ENCODE results near the gene STAT3.
"Not testable (repeated sequence)": the region's sequence is repeated elsewhere in the genome, so short reads cannot be mapped to it uniquely, and the experiment has no call there.

GRCh38 chr17:42305031-42305330, 83.3 kb downstream of the STAT3 start:
- not testable (repeated sequence) for TF ChIP-seq ISL1 (CRISPR knock-in tag; IDR thresholded peaks at IDR 0.05); OSR1 (CRISPR knock-in tag; IDR thresholded peaks at IDR 0.05); ZNF70 (CRISPR knock-in tag; IDR thresholded peaks at IDR 0.05); CREB5 (CRISPR knock-in tag; IDR thresholded peaks at IDR 0.05; ENCODE audit: low read depth); TCF4 (CRISPR knock-in tag; IDR thresholded peaks at IDR 0.05; ENCODE audit: borderline replicate concordance); ZFP30 (CRISPR knock-in tag; IDR thresholded peaks at IDR 0.05); ZFP3 (CRISPR knock-in tag; IDR thresholded peaks at IDR 0.05); RARB (CRISPR knock-in tag; IDR thresholded peaks at IDR 0.05); ARNTL (CRISPR knock-in tag; IDR thresholded peaks at IDR 0.05; ENCODE audit: borderline replicate concordance, low read depth); ZC3H10 (CRISPR knock-in tag; IDR thresholded peaks at IDR 0.05); TOX (CRISPR knock-in tag; IDR thresholded peaks at IDR 0.05; ENCODE audit: borderline replicate concordance)
- TF ChIP-seq, protein P1, sequence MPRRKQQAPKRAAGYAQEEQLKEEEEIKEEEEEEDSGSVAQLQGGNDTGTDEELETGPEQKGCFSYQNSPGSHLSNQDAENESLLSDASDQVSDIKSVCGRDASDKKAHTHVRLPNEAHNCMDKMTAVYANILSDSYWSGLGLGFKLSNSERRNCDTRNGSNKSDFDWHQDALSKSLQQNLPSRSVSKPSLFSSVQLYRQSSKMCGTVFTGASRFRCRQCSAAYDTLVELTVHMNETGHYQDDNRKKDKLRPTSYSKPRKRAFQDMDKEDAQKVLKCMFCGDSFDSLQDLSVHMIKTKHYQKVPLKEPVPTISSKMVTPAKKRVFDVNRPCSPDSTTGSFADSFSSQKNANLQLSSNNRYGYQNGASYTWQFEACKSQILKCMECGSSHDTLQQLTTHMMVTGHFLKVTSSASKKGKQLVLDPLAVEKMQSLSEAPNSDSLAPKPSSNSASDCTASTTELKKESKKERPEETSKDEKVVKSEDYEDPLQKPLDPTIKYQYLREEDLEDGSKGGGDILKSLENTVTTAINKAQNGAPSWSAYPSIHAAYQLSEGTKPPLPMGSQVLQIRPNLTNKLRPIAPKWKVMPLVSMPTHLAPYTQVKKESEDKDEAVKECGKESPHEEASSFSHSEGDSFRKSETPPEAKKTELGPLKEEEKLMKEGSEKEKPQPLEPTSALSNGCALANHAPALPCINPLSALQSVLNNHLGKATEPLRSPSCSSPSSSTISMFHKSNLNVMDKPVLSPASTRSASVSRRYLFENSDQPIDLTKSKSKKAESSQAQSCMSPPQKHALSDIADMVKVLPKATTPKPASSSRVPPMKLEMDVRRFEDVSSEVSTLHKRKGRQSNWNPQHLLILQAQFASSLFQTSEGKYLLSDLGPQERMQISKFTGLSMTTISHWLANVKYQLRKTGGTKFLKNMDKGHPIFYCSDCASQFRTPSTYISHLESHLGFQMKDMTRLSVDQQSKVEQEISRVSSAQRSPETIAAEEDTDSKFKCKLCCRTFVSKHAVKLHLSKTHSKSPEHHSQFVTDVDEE (CRISPR knock-in tag; IDR thresholded peaks at IDR 0.05), result not testable (repeated sequence)
- TF ChIP-seq, protein P2, sequence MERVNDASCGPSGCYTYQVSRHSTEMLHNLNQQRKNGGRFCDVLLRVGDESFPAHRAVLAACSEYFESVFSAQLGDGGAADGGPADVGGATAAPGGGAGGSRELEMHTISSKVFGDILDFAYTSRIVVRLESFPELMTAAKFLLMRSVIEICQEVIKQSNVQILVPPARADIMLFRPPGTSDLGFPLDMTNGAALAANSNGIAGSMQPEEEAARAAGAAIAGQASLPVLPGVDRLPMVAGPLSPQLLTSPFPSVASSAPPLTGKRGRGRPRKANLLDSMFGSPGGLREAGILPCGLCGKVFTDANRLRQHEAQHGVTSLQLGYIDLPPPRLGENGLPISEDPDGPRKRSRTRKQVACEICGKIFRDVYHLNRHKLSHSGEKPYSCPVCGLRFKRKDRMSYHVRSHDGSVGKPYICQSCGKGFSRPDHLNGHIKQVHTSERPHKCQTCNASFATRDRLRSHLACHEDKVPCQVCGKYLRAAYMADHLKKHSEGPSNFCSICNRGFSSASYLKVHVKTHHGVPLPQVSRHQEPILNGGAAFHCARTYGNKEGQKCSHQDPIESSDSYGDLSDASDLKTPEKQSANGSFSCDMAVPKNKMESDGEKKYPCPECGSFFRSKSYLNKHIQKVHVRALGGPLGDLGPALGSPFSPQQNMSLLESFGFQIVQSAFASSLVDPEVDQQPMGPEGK (CRISPR knock-in tag; IDR thresholded peaks at IDR 0.05; ENCODE audit: borderline replicate concordance), result not testable (repeated sequence)
- TF ChIP-seq, protein P3, sequence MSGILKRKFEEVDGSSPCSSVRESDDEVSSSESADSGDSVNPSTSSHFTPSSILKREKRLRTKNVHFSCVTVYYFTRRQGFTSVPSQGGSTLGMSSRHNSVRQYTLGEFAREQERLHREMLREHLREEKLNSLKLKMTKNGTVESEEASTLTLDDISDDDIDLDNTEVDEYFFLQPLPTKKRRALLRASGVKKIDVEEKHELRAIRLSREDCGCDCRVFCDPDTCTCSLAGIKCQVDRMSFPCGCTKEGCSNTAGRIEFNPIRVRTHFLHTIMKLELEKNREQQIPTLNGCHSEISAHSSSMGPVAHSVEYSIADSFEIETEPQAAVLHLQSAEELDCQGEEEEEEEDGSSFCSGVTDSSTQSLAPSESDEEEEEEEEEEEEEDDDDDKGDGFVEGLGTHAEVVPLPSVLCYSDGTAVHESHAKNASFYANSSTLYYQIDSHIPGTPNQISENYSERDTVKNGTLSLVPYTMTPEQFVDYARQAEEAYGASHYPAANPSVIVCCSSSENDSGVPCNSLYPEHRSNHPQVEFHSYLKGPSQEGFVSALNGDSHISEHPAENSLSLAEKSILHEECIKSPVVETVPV (CRISPR knock-in tag; IDR thresholded peaks at IDR 0.05), result not testable (repeated sequence)

All from SK-N-SH treated with all-trans-retinoic acid at 6 μM for 48 hours (cell line).